Neural cell (in vitro differentiated cells): ENCODE measurements around the gene PTPN21. TPM values are rescaled to one million over a fixed set of nuclear protein-coding genes. Genes with fewer than 3 reads are reported as not detected.

Source experiments
- H2AFZ ChIP-seq: fragments of 200-600, 300-800 bp; sonication (generic), shearing (Covaris generic); 2 replicates; pipeline ENCODE4 v1.6.0; 2014; ENCODE audit warnings: low read depth, mild to moderate bottlenecking, antibody characterized with exemption, low read length, moderate library complexity
- H3F3A ChIP-seq: fragments of 200-600 bp; shearing (Covaris generic); 2 replicates; pipeline ENCODE4 v1.6.1; 2016; ENCODE audit warnings: mild to moderate bottlenecking, moderate library complexity, mixed read lengths, antibody characterized with exemption, low read length; ENCODE audit not compliant: insufficient read depth, poor library complexity, severe bottlenecking
- H3K27ac ChIP-seq: fragments of 200-600, 300-800 bp; sonication (generic), shearing (Covaris generic); 2 replicates; pipeline ENCODE4 v1.5.1; 2014; ENCODE audit warnings: mild to moderate bottlenecking, low read length, moderate library complexity
- H3K27me3 ChIP-seq: fragments of 300-800, 200-600 bp; sonication (generic), shearing (Covaris generic); 2 replicates; pipeline ENCODE4 v1.6.0; 2014; ENCODE audit warnings: mild to moderate bottlenecking, low read depth, low read length, moderate library complexity; ENCODE audit not compliant: insufficient read depth
- H3K36me3 ChIP-seq: fragments of 300-800, 200-600 bp; sonication (generic), shearing (Covaris generic); 2 replicates; pipeline ENCODE4 v1.5.1; 2014; ENCODE audit warnings: mild to moderate bottlenecking, antibody characterized with exemption, low read length, moderate library complexity; ENCODE audit not compliant: insufficient read depth
- H3K4me2 ChIP-seq: fragments of 300-800, 200-600 bp; sonication (generic), shearing (Covaris generic); 2 replicates; pipeline ENCODE4 v1.6.0; 2014; ENCODE audit warnings: mild to moderate bottlenecking, low read length
- H3K4me3 ChIP-seq: fragments of 300-800, 200-600 bp; sonication (generic), shearing (Covaris generic); 2 replicates; pipeline ENCODE4 v1.5.1; 2014; ENCODE audit warnings: mild to moderate bottlenecking, low read length, moderate library complexity
- H3K79me2 ChIP-seq: fragments of 200-600 bp; shearing (Covaris generic); replicated peaks from 2 replicates; pipeline ENCODE4 v1.6.0; 2014; ENCODE audit warnings: mild to moderate bottlenecking, low read length, moderate library complexity; ENCODE audit not compliant: insufficient read depth
- H3K9ac ChIP-seq: fragments of 300-800, 200-600 bp; sonication (generic), shearing (Covaris generic); 2 replicates; pipeline ENCODE4 v1.6.1; 2016; ENCODE audit warnings: mild to moderate bottlenecking, low read length, mixed read lengths
- H3K9me2 ChIP-seq: fragments of 200-600 bp; shearing (Covaris generic); 2 replicates; pipeline ENCODE4 v1.6.1; 2016; ENCODE audit warnings: mild to moderate bottlenecking, low read length, mixed read lengths; ENCODE audit not compliant: insufficient read depth
- H3K9me3 ChIP-seq: fragments of 200-600, 300-800 bp; sonication (generic), shearing (Covaris generic); 2 replicates; pipeline ENCODE4 v1.6.1; 2016; ENCODE audit warnings: mild to moderate bottlenecking, mixed run types, low read length, moderate library complexity, mixed read lengths
- H4K20me1 ChIP-seq: fragments of 200-600 bp; shearing (Covaris generic); 2 replicates; pipeline ENCODE4 v1.6.1; 2016; ENCODE audit warnings: mild to moderate bottlenecking, mixed run types; ENCODE audit not compliant: insufficient read depth
- EP300 ChIP-seq: fragments of 450-650 bp; conservative IDR thresholded peaks from 2 replicates; pipeline ENCODE4 v1.6.1; 2014; ENCODE audit warnings: antibody characterized with exemption, mild to moderate bottlenecking, moderate library complexity; ENCODE audit not compliant: poor library complexity, severe bottlenecking
- EZH2 ChIP-seq: fragments of 200-600, 300-800 bp; shearing (Covaris generic), sonication (generic); IDR thresholded peaks from 2 replicates; pipeline ENCODE4 v1.6.1; 2014; ENCODE audit warnings: antibody characterized with exemption, low read length, borderline replicate concordance, mild to moderate bottlenecking; ENCODE audit not compliant: insufficient read depth, poor library complexity, severe bottlenecking
- MXI1 ChIP-seq: fragments of 450-650 bp; conservative IDR thresholded peaks from 2 replicates; pipeline ENCODE4 v1.6.1; 2014; ENCODE audit warnings: antibody characterized with exemption, mild to moderate bottlenecking; ENCODE audit not compliant: poor library complexity, severe bottlenecking
- POLR2AphosphoS5 ChIP-seq: IDR thresholded peaks from 2 replicates; pipeline ENCODE4 v1.6.1; 2012
- RAD21 ChIP-seq: fragments of 450-650 bp; conservative IDR thresholded peaks from 2 replicates; pipeline ENCODE4 v1.6.1; 2014; ENCODE audit warnings: antibody characterized with exemption, mild to moderate bottlenecking, moderate library complexity
- SMC3 ChIP-seq: fragments of 450-650 bp; conservative IDR thresholded peaks from 2 replicates; pipeline ENCODE4 v1.6.1; 2014; ENCODE audit warnings: antibody characterized with exemption, mild to moderate bottlenecking, moderate library complexity; ENCODE audit not compliant: poor library complexity
- polyA plus RNA-seq: library from polyadenylated mRNA; depleted of rRNA; stranded (reverse); fragments of >200 nt; gene quantifications from 2 replicates; pipeline ENCODE4 v1.2.3, GENCODE V29; 2014
- TF ChIP-seq, protein P1 (sequence below): IDR thresholded peaks from 2 replicates; pipeline ENCODE4 v1.6.1; 2012; ENCODE audit warnings: borderline replicate concordance

Gene PTPN21
- polyA plus RNA-seq, 1 donor from 2014 or later, result 4.1 TPM

DNA sequence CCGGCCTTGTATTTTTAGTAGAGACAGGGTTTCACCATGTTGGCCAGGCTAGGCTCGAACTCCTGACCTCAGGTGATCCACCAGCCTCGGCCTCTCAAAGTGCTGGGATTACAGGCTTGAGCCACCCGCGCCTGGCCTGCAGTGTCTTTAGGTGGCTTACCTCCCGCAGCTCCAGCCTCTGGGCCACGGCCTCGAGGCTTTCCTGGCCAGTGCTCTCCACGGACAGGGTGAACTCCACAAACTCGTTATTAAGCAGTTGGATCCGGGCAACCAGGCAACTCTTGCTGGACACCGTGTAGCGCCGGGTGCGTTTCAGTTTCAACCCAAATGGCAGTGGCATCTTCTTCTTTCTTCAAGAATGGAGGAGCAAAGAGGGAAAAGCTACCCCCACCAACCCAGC is 4.7 kb downstream of the PTPN21 start:
- H3K27me3 ChIP-seq, result no peaks in the 10 kb centered on the region
- H4K20me1 ChIP-seq, result no peaks in the 10 kb centered on the region
- no peaks in the 10 kb centered on the region for H3K9me2 ChIP-seq
- no peak overlapping the region for H3K4me2 ChIP-seq
- no peak for TF ChIP-seq MXI1
- TF ChIP-seq SMC3, result no peak
- H3K79me2 ChIP-seq, result peaks cover 29% of the 10 kb centered on the region
- H3K9ac ChIP-seq, result no peak overlapping the region
- no peaks in the 10 kb centered on the region for H3K9me3 ChIP-seq
- H3F3A ChIP-seq, result no peaks in the 10 kb centered on the region
- H2AFZ ChIP-seq, result no peak overlapping the region
- no peak overlapping the region for H3K4me3 ChIP-seq
- H3K36me3 ChIP-seq, result no peaks in the 10 kb centered on the region
- H3K27ac ChIP-seq, result no peak overlapping the region

DNA sequence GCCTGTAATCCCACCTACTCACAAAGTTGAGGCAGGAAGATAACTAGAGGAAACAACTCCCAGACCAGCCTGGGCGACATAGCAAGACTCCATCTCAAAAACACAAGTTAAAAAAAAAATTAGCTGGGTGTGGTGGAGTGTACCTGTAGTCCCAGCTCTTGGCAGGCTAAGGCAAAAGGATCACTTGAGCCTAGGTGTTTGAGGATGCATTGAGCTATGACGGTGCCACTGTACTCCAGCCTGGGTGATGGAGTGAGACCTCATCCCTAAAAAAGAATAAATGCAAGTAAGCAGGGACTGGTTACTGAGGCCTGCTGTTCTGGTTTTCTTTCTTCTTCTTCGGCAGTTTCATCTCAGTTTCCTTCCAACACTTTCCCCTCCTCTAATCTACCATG is 7.4 kb downstream of the PTPN21 start:
- Histone ChIP-seq H3K9ac (no peak overlapping the region), H3K9me2 (no peaks in the 10 kb centered on the region), H3K27ac (no peak overlapping the region), H3K4me2 (no peak overlapping the region), H2AFZ (no peak overlapping the region), H3K79me2 (peaks cover 9% of the 10 kb centered on the region), H3K4me3 (no peak overlapping the region), H3K36me3 (no peaks in the 10 kb centered on the region), H3K9me3 (no peaks in the 10 kb centered on the region), H3K27me3 (no peaks in the 10 kb centered on the region), H3F3A (no peaks in the 10 kb centered on the region), H4K20me1 (no peaks in the 10 kb centered on the region)
- TF ChIP-seq, protein P1, sequence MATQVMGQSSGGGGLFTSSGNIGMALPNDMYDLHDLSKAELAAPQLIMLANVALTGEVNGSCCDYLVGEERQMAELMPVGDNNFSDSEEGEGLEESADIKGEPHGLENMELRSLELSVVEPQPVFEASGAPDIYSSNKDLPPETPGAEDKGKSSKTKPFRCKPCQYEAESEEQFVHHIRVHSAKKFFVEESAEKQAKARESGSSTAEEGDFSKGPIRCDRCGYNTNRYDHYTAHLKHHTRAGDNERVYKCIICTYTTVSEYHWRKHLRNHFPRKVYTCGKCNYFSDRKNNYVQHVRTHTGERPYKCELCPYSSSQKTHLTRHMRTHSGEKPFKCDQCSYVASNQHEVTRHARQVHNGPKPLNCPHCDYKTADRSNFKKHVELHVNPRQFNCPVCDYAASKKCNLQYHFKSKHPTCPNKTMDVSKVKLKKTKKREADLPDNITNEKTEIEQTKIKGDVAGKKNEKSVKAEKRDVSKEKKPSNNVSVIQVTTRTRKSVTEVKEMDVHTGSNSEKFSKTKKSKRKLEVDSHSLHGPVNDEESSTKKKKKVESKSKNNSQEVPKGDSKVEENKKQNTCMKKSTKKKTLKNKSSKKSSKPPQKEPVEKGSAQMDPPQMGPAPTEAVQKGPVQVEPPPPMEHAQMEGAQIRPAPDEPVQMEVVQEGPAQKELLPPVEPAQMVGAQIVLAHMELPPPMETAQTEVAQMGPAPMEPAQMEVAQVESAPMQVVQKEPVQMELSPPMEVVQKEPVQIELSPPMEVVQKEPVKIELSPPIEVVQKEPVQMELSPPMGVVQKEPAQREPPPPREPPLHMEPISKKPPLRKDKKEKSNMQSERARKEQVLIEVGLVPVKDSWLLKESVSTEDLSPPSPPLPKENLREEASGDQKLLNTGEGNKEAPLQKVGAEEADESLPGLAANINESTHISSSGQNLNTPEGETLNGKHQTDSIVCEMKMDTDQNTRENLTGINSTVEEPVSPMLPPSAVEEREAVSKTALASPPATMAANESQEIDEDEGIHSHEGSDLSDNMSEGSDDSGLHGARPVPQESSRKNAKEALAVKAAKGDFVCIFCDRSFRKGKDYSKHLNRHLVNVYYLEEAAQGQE, result no peak
- TF ChIP-seq EZH2 (no peak), SMC3 (no peak), RAD21 (no peak), MXI1 (no peak)

DNA sequence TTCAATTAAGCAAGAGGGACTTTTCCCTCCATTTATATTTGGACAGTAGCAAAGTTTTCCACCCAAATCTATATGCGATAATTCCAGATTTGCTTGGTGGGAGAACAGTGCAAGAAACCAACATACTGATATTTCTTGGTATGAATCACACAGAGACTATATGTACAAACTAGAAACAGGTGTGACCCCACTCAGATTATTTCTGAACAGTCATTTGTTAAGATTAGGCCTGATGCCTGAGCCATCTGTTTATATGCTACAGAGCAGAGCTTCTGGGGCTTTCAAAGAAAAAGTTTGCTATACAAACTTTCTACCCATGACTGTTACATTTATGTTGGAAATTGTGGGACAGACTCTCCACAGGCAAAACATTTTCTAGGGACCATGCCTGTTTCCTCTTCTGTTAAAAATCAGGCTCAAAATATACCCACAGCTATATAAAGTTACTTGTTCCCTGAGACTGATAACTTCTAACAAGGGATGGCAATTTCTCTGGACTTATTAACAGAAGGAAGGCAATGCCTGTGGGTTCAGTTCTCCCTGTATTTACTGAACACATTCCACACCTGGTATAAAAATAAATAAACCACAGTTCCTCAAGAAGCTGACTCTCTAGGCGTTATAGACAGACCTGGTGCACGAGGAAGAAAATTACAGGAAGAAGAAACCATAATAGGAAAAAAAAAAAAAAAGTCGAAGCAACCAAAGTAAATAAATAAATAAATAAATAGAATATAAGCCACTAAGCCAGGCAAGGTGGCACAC is 8.0 kb downstream of the PTPN21 start:
- Histone ChIP-seq H3K4me3 (no peak overlapping the region), H2AFZ (no peak overlapping the region), H3K27me3 (no peaks in the 10 kb centered on the region), H4K20me1 (no peaks in the 10 kb centered on the region), H3K79me2 (peaks cover 7% of the 10 kb centered on the region), H3K9me2 (no peaks in the 10 kb centered on the region), H3K9ac (no peak overlapping the region), H3K36me3 (no peaks in the 10 kb centered on the region), H3F3A (no peaks in the 10 kb centered on the region), H3K4me2 (no peak overlapping the region), H3K9me3 (no peaks in the 10 kb centered on the region), H3K27ac (no peak overlapping the region)
- TF ChIP-seq POLR2AphosphoS5, result no peak
- TF ChIP-seq EP300, result no peak
- no peak for TF ChIP-seq RAD21
- TF ChIP-seq, protein P1, result no peak
- TF ChIP-seq SMC3, result no peak
- no peak for TF ChIP-seq MXI1
